Measurements from ENCODE around the gene SLC2A10. TPM values are rescaled to one million over a fixed set of nuclear protein-coding genes. Genes with fewer than 3 reads are reported as not detected.

The SLC2A10 gene
- total RNA-seq, 1 experiment from 2014 or later = 1.6 TPM

- no peak overlapping the region for H3K27ac ChIP-seq (ENCODE audit: low read length)
- ATAC-seq (peak; percentile 24; the same call in 1 of the 2 replicates), DNase-seq (ENCODE audit: low read depth, low spot score) (no peak)
- no peak for TF ChIP-seq SIN3A (IDR thresholded peaks at IDR 0.05; ENCODE audit: borderline replicate concordance, insufficient read depth, low read depth, low read length)
- TF ChIP-seq CTCF (IDR thresholded peaks at IDR 0.05) = no peak
- TF ChIP-seq REST (IDR thresholded peaks at IDR 0.05; ENCODE audit: insufficient read depth in 1 of 2, low read depth in 2 of 2, low read length in 1 of 2) = no peak
- no peak for TF ChIP-seq POLR2AphosphoS5 (IDR thresholded peaks at IDR 0.05; ENCODE audit: low read depth, low read length)
- TF ChIP-seq TCF7L2 (IDR thresholded peaks at IDR 0.05; ENCODE audit: low read depth, low read length) = no peak
- H3K4me3 ChIP-seq (ENCODE audit: low read depth in 2 of 2, low read length in 2 of 2) = no peak overlapping the region
- H3K27me3 ChIP-seq (ENCODE audit: control insufficient read depth, insufficient read depth, low read length) = no peaks in the 10 kb centered on the region
- no TSS peak for BruUV-seq (replicated peaks)
- in situ Hi-C loops (cut with HindIII; ENCODE audit: low pct_unique_long_range_greater_than_20kb, low sequenced_read_pairs) = no loop called here
- CTCF ChIA-PET = interaction anchor here (0.6 kb wide), 1 partner anchor 532 kb away, joined by 4 read pairs; no protein-coding TSS in a partner anchor
- H3K9me3 ChIP-seq (ENCODE audit: control insufficient read depth, insufficient read depth, low read depth, low read length) = no peaks in the 10 kb centered on the region
- intact Hi-C loops (cut with micrococcal nuclease; ENCODE audit: unreplicated experiment) = no loop called here
- POLR2A ChIA-PET = no interaction called here
- no peaks in the 10 kb centered on the region for H3K4me1 ChIP-seq (ENCODE audit: control insufficient read depth, insufficient read depth, low read length)
- no peaks in the 10 kb centered on the region for H3K36me3 ChIP-seq (ENCODE audit: control insufficient read depth, insufficient read depth, low read length)
These were observed 9.0 kb upstream of the SLC2A10 start for GRCh38 chr20:46700481-46700880.

DNA sequence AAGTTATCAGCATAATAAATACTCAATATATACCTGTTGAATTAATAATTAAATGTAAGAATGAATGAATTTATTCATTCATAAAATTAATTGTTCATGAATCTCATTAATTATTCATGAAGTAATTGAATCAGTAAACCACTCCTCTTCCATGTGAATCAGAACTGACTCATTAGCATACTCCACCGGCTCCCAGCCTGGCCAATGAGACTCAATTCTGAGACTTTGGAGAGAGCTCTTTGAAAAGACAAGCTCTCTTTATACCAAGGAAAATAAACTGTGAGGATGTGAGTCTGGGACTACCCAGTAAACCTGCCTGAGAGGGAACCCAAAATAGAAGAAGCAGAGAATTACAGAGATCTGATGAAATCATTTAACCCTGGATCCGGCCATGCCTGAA, 8.4 kb upstream of the SLC2A10 start:
- Histone ChIP-seq H3K4me3 (ENCODE audit: low read depth in 2 of 2, low read length in 2 of 2) (no peak overlapping the region), H3K27ac (ENCODE audit: low read length) (no peak overlapping the region), H3K4me1 (ENCODE audit: control insufficient read depth, insufficient read depth, low read length) (no peaks in the 10 kb centered on the region), H3K36me3 (ENCODE audit: control insufficient read depth, insufficient read depth, low read length) (no peaks in the 10 kb centered on the region), H3K27me3 (ENCODE audit: control insufficient read depth, insufficient read depth, low read length) (no peaks in the 10 kb centered on the region), H3K9me3 (ENCODE audit: control insufficient read depth, insufficient read depth, low read depth, low read length) (no peaks in the 10 kb centered on the region)
- ATAC-seq (no peak), DNase-seq (ENCODE audit: low read depth, low spot score) (no peak)
- no peak for TF ChIP-seq REST (IDR thresholded peaks at IDR 0.05; ENCODE audit: insufficient read depth in 1 of 2, low read depth in 2 of 2, low read length in 1 of 2)
- TF ChIP-seq POLR2AphosphoS5 (IDR thresholded peaks at IDR 0.05; ENCODE audit: low read depth, low read length) = no peak
- TF ChIP-seq SIN3A (IDR thresholded peaks at IDR 0.05; ENCODE audit: borderline replicate concordance, insufficient read depth, low read depth, low read length) = no peak
- TF ChIP-seq CTCF (IDR thresholded peaks at IDR 0.05) = no peak
- no peak for TF ChIP-seq TCF7L2 (IDR thresholded peaks at IDR 0.05; ENCODE audit: low read depth, low read length)
- no TSS peak for BruUV-seq (replicated peaks)
- CTCF ChIA-PET = no interaction called here
- intact Hi-C loops (cut with micrococcal nuclease; ENCODE audit: unreplicated experiment) = no loop called here
- POLR2A ChIA-PET = no interaction called here
- in situ Hi-C loops (cut with HindIII; ENCODE audit: low pct_unique_long_range_greater_than_20kb, low sequenced_read_pairs) = no loop called here

Measured in Panc1 (cell line).